KG1 (cell line): ENCODE data around the gene PTPRG.
"Not testable (repeated sequence)": the region's sequence is repeated elsewhere in the genome, so short reads cannot be mapped to it uniquely, and the experiment has no call there.

Experiments
- DNase-seq: peaks from one replicate; lab custom pipeline; 2025; lab: John Stamatoyannopoulos, UW

Gene PTPRG

DNA sequence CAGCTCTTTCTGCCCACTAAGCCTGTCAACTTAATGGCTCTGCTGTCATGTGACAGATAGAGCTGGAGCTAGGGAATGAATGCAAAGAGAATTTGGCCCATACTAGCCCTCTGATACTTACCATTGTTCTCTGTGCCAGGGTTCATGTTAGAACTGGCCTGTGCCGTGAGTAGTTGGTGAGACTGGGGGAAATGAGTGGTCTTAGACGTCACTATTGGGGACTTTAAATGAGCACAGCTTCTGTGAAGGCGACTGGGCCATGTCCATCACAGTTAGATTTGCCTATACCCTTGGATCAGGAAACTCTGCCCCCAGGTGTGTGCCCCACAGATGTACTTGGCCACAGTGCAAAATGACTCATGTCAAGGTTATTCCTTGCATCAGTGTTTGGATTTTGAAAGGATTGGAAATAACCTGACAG is 124.9 kb downstream of the PTPRG start:
- DNase-seq = no peak

DNA sequence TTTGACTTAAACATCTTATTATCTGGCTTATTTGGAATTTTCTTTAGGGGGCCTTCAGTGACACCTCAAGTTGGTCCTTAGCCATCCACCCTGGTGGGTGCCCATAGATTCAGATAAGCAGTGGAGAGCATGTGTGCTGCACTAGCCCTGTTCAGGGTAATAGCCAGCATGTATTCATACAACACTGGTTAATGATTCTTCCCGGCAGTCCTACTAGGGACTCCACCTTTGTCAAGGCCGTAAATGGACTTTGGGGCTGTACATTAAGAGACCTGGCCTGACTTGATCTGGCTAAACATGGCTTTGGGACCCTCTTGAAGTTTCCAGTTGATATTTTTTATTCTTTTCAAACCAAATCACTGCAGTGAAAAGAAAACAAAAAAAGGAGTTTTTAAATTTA is 125.8 kb downstream of the PTPRG start:
- no peak for DNase-seq

DNA sequence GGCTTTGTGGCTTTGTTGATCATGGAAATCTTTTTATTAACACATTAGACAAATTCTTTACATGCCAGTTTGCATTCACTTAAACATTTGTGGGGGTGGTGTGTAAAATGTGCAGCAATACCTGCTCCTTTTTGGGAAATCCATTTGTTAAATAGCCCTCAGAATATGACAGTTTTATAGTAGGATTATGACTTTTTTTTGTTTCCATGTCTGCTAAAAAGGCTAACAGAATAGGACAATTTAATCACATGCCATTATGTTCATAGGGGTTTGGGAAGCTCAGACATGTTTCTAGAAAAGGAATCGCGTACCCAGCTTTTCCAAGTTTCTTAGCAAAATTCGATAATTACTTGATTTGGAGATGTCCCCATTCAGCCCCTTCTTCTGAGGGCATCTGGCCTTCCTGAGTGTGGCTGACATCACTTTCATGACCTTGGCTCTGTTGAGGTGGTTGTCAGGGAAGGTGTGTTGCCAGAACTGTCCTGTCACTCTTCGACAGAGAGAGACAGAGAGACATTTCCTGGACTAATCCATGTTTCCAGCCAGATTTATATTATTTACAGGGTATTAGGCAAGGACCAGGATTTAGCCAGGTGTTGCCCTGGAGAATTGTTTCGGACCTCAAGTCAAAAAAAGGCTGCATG is 126.4 kb downstream of the PTPRG start:
- DNase-seq = no peak

DNA sequence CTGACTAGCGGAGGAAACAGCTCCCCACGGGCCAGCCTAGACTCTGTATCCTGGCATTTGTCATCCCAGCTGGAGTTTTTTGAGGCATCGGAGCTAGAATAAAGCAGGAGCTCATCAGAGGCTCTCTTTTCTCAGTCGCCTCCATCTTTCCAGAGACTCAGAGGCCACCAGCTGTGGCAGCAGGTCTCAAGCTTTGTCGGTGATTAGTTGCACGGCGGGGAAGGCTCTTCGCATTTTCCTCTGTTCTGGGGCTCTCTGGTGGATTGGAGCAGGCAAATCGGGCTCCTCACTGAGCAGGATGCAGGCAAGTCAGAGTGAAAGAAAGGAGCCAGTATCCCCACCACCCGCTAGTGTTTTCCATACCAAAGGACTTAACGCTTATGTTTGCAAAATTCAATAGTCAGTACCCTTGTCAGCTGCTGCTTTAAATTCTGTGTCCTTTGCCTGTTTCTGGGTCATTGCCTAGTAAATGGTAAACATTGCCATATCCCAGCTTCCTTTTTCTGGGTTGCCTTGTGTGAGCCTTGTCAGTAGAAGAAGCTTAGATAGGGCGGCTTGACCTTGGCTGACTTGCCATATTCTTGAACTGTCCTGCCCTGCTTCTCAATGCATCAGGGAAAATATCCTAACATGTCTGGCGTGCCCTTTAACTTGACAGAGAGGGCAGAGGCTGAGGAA is 127.1 kb downstream of the PTPRG start:
- no peak for DNase-seq

DNA sequence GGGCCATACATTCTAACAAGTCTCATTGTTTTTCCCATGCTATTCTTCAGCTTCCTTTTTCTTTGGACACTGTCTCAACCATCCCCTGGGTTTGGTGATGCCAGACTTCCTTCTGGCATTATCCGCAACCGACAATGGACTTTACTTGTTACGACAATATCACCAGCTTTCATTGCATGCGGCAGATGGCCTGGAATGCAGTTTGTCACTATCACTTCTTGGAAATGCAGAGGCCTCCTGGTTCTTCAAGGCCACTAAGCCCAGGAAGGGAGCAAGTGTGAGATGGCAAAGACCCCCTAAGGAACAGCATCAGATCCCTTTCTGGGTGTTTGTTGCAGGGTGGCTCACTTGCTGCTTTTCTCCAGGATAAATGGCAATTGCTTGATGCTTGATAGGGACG is 128.6 kb downstream of the PTPRG start:
- DNase-seq = no peak

DNA sequence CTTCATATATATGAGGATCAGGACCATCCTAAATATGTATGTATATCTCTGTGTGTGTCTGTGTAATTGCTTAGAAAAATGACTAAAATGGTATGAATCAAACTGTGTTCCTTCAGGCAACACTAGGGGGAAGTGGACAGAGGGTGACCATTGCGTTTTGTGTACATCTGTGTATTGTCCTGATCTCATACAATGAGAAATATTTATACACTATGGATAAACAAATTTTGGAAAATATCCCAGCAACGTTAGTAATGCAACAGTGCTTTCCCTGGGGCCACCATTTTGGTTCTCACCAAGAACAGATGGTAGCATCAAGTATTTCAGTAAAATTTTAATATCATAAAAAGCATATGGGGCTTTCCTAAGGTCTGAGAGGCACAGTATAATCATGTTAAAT is 130.1 kb downstream of the PTPRG start:
- DNase-seq = no peak

DNA sequence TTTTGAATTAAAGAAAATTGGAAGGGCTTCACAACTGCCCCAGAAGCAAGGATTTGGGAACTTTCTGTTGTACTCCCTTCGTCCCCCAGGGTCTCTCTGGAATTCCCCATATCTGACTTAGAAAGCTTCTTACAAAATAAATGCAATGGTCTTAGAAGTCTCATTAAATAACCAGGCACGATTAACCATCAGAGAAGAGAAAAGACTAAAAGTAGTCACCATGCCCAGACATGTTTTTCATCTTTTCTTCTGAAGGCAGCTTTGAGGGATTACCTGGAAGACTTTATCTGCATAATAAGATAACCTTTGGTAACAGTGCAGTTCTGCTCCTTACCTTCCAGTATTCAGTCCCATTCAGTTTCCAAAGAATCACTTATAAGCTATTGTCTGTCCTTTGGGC is 135.9 kb downstream of the PTPRG start:
- DNase-seq = no peak

DNA sequence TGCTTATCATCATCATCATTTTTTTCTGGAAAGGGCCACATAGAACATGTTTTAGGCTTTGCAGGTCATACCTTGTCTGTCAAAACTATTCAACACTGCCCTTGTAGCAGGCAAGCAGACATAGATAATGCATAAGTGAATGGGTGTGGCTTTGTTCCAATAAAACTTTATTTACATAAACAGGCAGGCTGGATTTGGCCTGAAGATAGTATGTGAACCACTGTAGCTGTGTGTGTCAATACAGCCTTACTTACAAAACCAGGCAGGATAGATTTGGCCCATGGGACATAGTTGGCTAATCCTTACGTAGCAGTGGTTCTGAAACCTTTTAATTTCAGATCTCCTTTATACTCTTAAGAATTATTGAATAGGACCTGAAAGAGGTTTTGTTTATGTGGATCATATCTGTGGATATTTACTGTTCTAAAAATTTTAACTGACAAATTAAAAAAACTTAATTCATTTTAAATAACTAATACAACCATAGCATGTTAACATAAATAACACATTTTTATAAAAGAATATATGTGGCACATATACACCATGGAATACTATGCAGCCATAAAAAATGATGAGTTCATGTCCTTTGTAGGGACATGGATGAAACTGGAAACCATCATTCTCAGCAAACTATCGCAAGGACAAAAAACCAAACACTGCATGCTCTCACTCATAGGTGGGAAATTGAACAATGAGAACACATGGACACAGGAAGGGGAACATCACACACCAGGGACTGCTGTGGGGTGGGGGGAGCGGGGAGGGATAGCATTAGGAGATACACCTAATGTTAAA is 137.1 kb downstream of the PTPRG start:
- DNase-seq = not testable (repeated sequence)

DNA sequence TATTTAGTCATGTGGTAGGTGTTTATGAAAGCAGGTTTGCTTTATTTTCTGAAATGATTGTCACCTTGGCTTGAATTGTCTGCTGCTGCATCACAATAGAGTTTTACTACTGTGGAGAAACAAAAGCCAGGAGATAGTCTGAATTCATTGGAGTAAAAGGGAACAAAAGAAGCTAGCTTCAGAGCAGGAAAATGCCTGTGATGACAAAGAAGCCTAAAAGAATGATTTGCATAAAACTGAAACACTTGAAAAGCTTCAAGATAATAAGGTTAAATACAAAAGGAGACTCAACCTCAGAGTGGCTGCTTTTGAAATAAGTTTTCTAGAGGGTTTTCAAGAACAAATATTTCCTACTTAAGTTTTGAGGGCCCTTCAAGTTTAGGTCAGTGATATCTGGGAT is 138.3 kb downstream of the PTPRG start:
- DNase-seq = no peak

DNA sequence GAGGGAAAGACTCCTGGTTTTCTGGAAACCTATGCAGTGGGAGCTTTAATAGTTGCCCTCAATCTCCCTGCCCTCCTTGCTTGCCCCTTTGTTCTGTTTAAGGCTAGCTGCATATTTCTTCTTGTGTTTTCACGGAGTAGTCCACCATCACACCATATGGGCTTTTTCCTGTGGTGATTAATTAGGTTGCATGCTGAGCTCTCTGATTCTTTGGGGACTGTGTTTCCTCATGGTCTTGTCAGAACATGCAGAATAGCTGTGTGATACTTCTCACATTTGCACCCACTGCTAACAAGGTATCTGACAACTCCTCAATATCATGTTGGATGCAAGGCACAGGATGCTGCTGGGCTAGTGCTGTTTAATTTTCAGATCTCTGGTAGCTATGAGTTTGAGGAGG is 139.6 kb downstream of the PTPRG start:
- DNase-seq = no peak

DNA sequence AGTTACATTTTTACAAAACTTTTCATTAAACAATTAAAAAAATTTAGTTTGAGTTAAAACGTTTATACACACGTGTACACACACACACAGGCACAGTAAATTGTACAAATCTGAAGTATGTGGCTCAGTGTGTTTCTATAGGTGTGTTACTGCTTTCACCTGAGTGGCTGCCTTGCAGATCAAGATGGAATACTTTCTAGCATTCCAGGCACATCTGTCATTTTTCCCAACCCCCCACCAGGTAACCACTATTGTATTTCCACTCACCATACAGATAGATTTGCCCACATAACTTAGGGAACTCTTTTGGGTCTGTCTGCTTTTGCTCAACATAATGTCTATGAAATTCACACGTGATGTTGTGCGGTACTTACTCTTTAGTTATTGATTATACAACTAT is 141.1 kb downstream of the PTPRG start:
- no peak for DNase-seq

DNA sequence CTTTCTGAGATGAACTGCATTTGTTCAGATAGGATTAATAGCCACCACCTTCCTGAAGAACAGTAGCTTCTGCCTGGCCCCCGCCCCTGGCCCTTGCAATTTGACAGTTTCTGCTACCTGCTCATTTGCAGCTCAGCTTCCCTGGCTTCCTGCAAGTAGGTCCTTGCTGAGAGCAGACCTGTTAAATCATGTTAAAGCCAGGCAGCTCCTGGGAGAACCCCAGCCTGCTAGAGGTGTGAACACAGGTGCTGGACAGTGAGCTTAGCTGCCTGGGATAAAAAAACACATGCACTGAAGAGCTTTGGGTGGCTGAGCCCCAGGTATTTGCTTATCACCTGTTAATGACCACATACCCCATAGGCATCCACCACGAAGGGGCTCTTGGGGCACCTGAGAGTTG is 143.4 kb downstream of the PTPRG start:
- no peak for DNase-seq

DNA sequence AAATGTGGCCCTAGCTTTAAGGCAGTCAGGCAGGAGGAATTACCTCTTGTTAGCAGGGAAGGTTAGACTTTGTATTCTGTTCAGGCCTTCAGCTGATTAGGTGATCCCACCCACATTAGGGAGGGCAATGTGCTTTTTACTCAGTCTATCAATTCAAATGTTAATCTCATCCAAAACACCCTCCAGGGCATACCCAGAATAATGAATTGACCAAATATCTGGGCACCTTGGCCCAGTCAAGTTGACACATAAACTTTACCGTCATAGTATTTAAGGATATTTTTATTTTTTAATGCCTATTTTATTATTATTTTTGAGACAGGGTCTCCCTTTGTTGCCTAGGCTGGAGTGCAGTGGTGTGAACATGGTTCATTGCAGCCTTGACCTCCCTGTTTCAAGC is 146.1 kb downstream of the PTPRG start:
- DNase-seq = no peak

DNA sequence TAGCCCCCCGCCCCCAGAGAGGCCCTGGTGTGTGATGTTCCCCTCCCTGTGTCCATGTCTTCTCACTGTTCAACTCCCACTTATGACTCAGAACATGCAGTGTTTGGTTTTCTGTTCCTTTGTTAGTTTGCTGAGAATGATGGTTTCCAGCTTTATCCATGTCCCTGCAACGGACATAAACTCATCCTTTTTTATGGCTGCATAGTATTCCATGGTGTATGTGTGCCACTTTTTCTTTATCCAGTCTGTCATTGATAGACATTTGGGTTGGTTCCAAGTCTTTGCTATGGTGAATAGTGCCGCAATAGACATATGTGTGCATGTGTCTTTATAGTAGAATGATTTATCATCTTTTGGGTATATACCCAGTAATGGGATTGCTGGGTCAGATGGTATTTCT is 149.5 kb downstream of the PTPRG start:
- not testable (repeated sequence) for DNase-seq

DNA sequence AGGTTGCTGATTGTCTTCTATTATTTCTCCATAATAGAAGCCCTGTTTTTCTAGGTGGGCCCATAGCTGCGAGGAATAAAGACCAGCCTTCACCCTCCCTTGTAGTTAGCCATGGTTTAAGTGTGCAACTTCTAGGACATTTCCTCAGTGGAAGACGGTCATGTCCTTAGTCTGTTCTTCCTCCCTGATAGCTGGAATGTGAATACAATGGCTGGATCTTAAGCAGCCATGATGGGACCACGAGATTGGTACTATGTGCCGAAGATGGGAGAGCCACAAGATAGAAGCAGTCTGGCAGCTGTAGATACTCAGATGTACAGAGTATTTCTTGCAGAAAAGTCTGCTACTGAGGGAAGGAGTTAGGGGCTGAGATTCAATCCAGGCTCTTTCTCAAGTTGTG is 152.9 kb downstream of the PTPRG start:
- DNase-seq = no peak

DNA sequence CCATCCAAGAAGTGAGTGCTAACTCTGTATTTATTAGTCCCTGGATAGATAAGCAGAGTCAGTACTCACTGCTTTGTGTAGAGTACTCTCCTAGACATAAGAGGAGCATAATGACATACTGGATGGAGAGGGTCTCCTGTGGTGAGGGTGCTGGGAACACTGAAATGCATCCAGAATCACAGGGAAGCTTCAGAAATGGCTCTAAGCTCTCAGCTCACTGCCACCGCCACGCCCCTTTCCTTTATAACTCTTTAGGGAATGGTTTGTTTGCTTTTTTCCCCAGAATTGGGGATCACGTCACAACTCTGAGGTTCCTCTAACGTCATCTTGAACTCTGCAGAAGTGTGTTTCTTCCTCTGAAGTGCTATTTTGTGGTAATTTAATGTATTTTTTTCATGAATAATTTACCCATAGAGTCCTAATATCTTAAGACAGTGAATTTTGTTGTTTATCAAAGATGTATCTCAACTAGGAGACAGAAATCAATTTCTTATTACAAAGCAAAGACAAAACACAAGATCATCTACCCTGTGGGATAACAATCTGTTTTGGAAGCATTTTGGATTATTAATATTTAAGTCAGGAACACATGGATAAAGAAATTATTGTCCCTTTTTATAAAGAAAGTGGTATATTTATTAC is 154.6 kb downstream of the PTPRG start:
- DNase-seq = no peak

DNA sequence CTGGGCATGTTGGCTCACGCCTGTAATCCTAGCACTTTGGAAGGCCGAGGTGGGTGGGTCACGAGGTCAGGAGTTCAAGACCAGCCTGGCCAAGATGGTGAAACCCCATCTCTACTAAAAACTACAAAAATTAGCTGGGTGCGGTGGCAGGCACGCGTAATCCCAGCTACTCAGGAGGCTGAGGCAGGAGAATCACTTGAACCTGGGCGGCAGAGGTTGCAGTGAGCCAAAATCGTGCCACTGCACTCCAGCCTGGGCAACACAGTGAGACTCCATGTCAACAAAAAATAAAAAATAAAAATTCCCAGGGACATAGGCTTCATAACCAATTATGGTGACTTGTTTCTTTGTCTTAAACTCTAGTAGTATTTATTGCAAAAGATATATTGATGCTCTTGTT is 155.3 kb downstream of the PTPRG start:
- not testable (repeated sequence) for DNase-seq

DNA sequence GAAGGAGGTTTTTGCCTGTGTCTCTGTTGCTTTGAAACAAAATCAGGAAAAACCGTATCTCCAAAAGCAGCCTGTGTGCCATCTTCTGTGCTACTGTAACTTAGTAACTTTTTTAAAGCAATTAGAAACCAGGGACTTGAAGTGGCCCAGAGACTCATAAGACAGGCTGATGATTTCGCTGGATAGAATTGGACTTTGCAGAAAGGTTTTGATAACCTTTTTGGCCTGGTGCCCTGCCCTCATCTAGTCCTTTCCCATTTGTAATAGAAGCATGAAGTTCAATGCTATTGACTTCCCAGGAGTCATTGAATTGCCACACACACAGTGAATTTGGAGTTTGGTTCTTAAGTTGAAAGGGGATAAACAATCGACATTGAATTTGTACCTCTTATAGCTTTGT is 157.2 kb downstream of the PTPRG start:
- no peak for DNase-seq

DNA sequence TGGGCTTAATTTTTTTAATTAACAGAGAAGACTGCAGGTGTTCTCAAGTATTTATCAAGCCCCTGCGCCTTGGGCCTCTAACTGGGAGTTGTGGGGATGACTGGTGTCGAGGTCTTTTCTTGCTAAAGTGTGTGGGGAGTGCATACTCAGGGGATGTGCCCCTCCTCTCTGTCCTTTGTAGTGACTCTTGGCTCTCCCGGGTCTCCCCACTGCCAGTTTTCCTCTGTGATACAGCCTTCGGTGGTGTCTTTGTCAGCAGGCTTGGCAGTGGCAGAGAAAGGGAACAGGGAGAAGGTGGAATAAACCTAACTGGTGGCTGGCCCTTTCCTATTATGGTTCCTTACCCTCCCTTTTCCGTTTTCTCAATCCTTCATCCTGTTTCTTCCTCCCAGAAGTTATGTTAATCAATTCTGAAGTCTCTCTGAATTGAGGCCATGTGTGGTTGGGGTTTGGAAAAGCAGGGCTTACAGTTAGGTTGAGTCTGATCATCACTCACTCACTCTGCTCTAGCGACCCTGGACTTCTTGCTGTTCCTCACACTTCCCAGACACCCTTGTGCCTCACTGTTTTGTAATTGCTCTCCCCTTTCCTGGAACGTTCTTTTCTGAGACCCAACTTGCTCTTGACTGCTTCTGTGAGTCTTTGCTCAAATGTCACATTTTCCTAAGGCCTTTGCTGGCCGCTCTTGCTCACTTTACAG is 158.1 kb downstream of the PTPRG start:
- DNase-seq = no peak

DNA sequence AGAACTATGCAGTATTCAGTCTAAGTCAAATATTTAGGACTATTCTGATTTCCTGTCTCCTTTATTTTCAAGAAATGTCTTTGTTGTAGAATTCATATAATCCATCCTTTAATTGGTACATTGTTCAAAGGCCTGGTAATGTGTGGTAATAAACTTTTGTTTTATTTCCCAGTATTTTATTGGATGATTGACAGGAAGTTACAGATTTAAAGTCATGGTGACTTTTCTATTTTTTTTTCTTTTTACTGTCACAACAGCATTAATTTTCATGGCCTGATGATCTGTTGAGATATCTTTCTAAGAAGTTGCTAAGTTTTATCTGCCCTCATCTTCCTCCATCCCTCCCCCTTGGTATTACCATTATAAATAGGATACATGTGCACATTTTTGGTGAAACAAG is 161.7 kb downstream of the PTPRG start:
- no peak for DNase-seq

DNA sequence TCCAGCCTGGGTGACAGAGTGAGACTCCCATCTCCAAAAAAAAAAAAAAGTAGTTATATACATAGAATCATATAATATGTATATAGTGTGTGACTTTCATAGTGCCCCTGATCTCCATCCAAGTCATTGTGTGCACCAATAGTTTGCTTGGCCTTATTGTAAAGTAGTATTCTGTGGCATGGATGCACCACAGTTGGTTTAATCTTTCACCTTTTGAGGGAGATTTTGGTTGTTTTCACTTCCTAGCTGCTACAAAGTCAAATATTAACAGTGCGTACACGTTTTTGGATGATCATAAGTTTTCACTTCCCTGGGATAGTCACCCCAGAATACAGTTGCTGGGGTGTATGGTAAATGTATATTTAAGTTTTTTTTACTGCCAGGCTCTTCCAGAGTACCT is 162.8 kb downstream of the PTPRG start:
- DNase-seq = no peak

DNA sequence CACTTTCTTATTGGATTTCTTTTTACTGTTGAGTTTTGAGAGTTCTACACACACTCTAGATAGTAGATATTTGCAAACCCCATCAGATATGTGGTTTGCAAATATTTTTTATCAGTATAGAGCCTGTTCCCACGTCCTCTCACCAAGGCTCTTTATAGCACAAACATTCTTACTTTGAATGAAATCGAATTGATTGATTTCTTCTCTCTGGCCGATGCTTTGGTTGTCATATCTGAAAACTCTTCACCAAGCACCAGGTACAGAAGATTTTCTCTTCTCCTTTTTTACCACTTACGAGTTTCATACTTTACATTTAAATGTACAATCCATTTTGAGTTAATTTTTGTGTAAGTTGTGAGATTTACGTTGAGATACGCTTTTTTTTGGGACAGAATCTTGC is 163.4 kb downstream of the PTPRG start:
- no peak for DNase-seq
